ENCODE data around the gene TSPOAP1.

TSPOAP1 gene

GRCh38 chr17:58363457-58364185, 35.0 kb upstream of the TSPOAP1 start:
- no peak for DNase-seq (ENCODE audit: low read depth, low spot score)

DNA sequence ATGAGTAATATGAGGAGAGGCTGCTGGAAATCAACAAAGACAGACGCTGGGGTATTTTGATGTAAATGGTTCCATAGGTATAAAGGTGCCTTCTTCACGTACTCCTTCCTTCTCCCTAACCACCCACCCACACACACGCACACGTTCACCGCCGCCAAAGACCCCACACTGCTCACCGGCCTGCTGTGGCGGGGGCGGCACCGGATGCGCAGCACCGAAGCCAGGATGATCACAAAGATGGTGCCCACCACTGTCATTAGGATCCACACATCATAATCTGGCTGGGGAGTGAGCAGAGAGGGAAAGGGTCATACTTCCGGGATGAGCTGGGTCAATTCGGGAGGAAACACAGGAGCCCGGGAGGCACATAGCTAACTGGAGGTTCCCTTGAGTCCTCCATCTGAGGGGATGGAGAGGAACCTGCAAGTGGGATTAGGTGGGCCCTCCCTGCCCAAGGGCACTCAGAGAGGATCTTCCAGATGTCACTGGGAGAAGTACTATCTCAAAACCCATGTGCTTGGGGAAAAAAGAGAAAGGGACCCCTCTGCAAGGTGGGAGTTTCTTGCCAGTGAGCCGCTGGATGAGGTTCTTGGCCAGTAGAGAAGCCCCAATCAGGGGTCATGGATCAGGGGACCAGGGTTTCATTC, 33.9 kb upstream of the TSPOAP1 start:
- DNase-seq (ENCODE audit: low read depth, low spot score) = no peak

DNA sequence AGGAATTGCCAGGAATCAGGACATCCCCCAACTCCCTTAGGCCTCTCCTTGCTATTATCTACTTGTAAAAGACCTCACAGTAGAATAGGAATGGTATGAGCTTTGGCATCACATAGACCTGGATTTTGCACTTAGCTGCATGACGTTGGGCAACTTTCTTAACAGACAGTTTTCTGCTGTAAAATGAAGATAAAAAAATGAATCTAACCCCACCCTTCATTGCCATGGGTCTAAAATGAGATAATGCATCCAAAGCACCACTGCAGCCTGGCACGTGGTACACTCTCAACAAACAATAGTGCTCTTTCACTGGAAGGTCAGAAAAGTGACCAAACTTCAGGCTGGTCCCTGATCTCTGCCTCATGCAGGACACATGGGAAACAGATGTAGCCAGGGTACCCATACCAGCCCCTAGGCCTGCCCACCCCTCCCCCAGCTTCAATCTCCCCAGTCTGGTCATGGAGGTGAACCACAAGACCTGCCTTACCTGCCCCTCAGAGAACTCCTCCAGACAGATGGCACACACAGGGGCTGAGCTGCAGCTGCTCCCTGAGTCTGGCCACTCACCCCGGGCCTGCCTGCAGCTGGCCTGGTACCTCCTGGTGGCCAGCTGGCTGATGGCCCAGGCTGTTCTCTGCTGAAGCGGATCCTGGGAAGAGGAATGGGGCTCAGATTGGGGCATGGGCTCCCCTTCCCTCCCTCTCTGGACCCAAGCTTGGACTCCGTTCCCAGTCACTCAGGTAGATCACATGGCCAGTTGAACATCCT, 31.9 kb upstream of the TSPOAP1 start:
- no peak for DNase-seq (ENCODE audit: low read depth, low spot score)

- no peak for DNase-seq (ENCODE audit: low read depth, low spot score)
Observed at GRCh38 chr17:58358408-58359172, 30.0 kb upstream of the TSPOAP1 start.

- DNase-seq (ENCODE audit: low read depth, low spot score) = no peak
Observed at GRCh38 chr17:58357312-58358297, 29.0 kb upstream of the TSPOAP1 start.

DNA sequence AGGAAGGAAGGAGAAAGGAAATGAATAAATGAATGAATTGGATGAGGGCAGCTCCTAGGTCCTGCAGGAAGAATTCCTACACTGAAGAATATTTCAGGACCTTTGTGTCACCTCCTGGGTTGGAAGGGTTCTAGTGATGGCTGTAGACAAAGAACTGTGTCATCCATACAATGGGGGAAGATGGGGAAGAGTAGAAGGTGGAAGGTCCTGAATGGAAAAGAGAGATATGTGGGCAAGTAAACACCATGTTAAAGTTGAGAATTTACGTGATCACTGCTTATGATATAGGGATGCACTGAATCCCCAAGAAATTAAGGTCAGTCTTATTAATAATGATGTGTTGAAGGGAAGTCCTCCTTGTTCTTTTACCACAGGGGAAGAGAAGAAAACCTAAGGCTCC, 27.6 kb upstream of the TSPOAP1 start:
- DNase-seq (ENCODE audit: low read depth, low spot score) = no peak

DNA sequence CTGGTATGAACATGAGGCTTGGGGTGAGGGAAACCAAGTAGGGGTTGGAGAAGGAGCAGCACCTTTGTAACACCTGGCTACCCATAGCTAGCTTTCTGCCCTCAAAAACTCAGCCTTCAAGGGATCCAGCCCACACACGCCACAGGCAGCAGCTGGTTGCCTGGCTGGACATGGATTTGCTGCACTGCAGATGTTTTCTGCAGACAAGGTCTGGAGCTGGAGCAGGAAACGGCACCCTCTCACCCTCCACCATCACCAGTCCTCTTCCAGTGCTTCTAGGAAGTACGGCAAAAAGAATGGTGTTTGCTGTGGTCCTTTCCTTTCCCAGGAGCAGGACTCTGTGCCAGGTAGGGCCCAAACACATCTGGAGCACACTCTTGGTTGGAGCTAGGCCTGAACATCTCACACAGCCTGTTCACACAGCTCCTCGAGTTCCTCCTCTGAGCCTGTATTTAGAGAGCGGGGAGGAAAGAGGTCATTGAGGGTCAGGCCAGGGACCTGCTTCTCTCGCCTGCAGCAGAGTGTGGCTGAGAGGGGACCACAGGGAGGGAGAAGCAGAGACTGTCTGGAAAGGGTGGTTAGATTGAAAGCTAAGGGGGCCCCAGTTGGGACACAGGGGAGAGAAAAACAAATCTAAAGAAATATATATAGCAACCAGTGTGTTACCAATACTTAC, 26.1 kb upstream of the TSPOAP1 start:
- no peak for DNase-seq (ENCODE audit: low read depth, low spot score)

DNA sequence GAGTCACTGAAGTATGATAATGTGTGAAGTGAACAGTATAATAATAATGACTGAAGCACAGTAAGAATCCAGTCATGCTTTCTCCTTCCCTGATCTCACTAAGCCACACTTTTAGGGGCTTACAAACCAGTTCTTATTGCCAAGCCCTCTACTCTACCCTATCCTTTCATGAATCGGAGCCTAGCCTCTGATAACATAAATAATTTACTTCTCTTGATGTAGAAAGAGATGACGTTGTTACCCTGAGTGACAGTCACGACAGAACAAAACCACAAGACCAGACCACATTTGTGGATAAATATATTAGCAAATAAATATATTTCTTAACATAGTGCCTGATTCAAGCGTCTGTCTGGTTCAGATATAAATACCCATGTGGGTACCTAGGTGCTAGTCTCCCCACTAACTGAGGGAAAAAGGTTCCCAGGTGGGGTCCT, 24.8 kb upstream of the TSPOAP1 start:
- no peak for DNase-seq (ENCODE audit: low read depth, low spot score)

DNA sequence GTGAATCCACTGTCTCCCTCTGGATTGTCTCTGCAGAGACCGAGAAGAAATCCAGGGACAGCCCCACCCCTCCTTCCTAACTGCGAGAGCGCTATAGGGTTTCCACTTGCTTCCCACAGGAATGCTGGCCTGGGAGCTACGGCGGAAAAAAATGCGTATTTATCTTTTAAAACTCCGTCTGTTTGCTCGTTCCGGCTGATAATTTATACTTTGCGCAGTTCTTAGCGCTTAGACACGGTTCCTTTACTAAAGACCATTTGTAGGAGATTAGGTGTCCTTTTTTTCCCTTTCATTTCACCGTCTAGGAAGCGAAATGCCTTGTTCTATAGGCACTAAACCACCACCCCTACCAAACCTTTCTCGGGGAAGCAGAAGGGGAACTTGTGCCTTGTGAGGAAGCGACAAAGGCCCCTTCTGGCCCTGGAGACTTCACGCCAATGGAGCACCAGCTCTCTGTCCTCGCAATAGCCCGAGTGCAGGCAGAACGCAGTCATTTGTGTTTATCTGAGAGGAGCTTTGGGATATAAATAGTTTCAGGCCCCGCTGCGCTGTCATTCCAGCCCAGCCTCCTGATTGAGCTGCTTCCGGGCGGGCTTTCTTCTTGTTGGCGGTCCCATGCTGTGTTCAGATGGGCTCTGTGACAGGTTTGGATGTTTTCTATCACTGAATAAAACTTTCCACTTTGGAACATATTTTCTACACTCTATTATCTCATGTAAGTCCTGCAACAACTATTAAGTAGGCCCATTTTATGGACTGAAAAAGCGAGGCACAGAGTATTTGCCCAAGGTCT, 24.2 kb upstream of the TSPOAP1 start:
- DNase-seq (ENCODE audit: low read depth, low spot score) = peak; percentile 86

- peak; percentile 98 for DNase-seq (ENCODE audit: low read depth, low spot score)
Observed at GRCh38 chr17:58351831-58352595, 23.4 kb upstream of the TSPOAP1 start, which contains the start of gene SUPT4H1. Gene SUPT4H1, minus strand, starts transcription at chr17:58352201. Its CDS starts 66 bp downstream, at chr17:58352135.

DNA sequence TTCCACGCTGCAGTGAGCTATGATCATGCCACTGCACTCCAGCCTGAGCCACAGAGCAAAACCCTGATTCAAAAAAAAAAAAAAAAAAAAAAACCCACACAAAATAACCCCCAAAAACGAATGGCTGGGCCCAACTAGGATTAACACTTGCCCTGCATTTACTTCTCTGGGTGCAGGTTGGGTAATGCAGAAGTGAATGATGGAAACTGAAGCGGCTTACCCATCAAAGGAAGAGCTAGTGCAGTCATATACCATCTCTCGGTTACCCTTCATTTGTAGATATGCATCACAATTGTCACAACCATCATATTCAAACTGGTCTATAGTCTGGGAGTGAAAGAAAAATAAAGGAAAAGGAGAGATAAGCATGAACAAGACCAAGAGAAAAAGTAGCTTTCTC, 22.6 kb upstream of the TSPOAP1 start:
- no peak for DNase-seq (ENCODE audit: low read depth, low spot score)

DNA sequence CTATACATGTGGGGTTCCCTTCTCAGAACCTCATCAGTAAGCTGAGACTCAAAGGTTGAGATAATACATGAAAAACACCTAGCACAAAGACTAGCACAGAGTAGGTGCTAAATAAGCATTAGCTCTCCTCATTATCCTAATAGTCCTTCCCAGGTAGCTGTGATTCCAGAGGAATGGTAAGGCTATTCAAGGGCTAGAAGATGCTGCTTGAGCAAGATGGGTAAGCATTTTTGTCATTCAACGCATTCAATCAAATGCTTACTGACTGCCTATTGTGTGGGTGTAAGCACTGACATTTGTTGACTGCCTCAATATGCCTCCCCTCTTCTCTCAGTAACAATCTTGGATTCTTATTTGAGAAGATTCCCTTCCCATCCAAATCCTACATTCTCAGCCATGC, 19.4 kb upstream of the TSPOAP1 start:
- DNase-seq (ENCODE audit: low read depth, low spot score) = no peak

GRCh38 chr17:58345500-58345899, 16.9 kb upstream of the TSPOAP1 start:
- DNase-seq (ENCODE audit: low read depth, low spot score) = no peak

DNA sequence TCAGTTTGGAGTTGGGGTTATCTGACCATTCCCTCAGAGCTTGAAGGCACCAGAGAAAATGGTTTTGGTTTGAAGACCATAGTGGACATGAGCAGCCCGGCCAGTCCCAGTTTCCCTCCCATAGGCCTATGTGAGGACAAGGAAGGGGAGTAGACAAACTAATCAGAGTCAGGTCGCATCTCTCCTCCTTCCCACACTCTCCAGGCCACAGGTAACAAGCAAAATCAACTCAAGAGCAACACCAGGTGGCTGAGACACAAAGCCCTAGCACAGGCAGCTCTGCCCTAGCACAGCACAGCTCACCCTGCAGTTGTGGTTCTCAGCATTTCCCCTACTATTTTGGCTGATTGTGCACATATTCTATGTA, 16.2 kb upstream of the TSPOAP1 start:
- no peak for DNase-seq (ENCODE audit: low read depth, low spot score)

DNA sequence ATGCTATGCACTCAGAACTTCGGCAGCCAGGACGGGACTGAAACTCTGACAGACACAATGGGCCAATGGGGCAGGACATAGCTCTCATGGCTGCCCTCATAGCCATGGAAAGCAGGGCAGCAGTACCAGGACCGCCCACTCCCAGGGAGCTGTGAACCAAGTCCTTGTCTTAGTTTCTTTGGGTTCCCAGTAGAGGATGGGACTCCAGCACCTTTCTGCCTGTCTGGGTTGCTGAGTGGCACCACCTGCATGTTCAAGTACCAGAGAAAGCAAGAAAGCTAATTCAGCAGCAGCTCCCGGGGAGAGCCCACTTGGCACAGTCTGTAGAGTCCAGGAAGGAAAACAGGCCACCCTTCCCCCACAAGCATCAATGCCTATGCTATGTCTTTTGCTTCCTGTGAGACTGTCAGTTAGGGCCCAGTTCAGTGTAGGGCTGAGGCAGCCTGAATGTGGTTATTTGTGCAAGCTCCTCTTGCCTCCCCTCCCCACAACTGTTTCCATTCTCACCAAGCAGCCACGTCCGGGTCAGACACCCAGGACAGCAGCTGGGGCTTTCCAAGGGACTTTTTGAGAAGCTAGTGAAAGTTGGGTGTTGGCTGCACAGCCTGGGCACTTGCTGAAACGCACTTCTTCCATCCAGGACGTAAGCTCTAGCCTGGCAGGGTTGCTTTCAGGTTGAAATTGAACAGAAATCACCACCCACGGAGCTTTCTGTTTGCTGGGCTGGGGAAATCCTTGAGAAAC, 15.6 kb upstream of the TSPOAP1 start:
- no peak for DNase-seq (ENCODE audit: low read depth, low spot score)

- no peak for DNase-seq (ENCODE audit: low read depth, low spot score)
Observed at GRCh38 chr17:58343131-58343530, 14.5 kb upstream of the TSPOAP1 start.

DNA sequence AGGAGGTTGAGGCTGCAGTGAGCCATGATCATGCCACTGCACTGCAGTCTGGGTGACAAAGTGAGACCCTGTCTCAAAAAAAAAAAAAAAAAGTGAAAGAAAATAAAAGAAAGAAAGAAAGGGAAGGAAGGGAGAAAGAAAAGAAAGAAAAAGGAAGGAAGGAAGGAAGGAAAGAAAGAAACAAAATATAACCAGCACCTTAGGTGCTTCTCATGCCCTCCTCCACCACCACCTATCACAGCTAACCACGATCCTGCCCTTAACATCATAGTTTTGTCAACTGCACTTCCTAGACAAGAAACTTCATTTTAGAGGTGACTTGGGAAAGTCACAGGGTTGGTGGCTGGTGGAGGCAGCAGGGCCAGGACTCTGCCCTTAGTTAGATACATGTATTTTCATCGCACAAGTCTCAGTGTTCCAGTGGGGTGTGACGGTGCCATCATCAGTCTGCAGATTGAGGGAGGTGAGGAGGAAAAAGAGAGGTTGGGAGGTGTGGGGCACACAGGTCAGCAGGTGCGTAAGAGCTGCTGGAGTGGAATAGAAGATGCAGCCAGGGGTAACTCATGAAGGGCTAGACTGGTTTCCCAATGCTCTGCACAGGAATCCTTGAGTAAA, 13.4 kb upstream of the TSPOAP1 start:
- DNase-seq (ENCODE audit: low read depth, low spot score) = no peak

Measured in ELF-1 (cell line).